ENCODE data around the gene PLS1. TPM values are rescaled to one million over a fixed set of nuclear protein-coding genes. Genes with fewer than 3 reads are reported as not detected.

Gene PLS1
- total RNA-seq, 1 donor from 2014 or later = 0.53 TPM

GRCh38 chr3:142625153-142625440 is 28.9 kb downstream of the PLS1 start:
- intact Hi-C loops (cut with DNase I) = no loop called here

DNA sequence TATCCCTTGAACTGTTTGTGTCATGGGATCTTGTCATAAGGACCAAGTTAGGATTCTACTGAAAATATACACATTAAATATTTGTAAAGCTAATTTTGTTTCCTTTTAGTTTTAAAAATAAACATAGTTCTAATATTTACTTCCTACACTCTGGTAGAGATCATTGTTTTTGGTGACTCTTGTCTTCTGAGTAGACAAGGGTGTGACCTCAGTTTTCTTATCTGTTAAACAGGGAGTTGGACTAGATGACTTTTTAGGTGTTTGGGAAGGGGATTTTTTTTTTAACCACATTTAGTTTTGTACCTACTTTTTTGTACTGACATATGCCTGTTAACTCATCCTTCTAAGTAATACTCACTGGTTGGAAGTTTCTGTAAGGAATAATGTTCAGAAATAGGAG is 30.8 kb downstream of the PLS1 start:
- intact Hi-C loops (cut with DNase I) = no loop called here
- DNase-seq (ENCODE audit: low spot score) (no peak), ATAC-seq (no peak)

More at GRCh38 chr3:142625153-142625440, 28.9 kb downstream of the PLS1 start:
- ATAC-seq (no peak), DNase-seq (ENCODE audit: low spot score) (no peak)

DNA sequence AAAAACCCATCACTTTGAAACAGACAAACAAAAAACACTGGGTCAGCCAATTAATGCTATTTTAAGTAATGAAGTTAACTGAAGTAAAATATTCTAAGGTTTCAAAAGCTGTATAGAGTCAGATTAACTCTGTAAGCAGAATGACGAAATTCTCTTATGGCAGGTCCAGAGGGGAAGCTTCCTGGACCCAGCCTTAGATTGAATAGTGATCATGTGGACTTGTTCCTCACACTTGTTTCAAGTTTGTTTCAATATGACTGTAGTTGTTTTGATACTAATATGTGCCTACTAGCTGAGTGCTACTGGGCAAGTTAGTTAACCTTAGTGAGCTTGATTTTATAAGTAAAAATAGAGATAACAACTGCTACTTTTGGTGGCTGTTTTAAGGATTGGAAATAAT is 32.6 kb downstream of the PLS1 start:
- DNase-seq (ENCODE audit: low spot score) = no peak
- intact Hi-C loops (cut with DNase I) = no loop called here
- ATAC-seq = peak; percentile 50

- ATAC-seq = no peak
- no peak for DNase-seq (ENCODE audit: low spot score)
- intact Hi-C loops (cut with DNase I) = no loop called here
Observed at GRCh38 chr3:142633073-142633472, 36.9 kb downstream of the PLS1 start.

DNA sequence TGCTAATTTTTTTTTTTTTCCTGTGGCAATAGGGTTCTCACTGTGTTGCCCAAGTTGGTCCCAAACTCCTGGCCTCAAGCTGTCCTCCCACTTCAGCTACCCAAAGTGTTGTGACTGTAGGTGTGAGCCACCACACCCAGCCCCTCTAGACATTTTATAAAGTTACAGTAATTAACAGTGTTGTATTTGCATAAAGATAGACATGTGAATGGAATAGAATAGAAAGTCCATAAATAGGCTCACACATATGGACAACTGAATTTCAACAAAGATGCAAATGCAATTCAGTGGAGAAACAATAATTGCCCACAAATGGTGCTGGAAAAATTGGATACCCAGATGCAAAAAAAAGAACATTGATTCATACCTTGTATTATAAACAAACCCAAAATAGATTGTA is 39.9 kb downstream of the PLS1 start:
- intact Hi-C loops (cut with DNase I) = no loop called here
- no peak for ATAC-seq
- no peak for DNase-seq (ENCODE audit: low spot score)

DNA sequence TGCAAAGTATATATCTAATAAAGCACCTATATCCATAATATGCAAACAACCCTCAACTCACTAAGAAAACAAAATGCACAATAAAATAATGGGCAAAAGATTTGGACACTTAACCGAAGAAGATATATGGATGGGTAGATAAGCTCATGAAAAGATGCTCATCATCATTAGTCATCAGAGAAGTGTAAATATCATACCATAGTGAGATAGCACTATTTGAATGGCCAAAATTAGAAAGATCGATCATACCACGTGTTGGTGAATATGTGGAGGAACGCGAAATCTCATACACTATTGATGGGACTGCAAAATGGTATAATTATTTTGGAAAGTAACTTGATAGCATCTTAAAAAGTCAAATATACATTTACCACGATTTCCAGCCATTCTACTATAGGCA is 40.5 kb downstream of the PLS1 start:
- DNase-seq (ENCODE audit: low spot score) = no peak
- intact Hi-C loops (cut with DNase I) = no loop called here
- no peak for ATAC-seq

- ATAC-seq (no peak), DNase-seq (ENCODE audit: low spot score) (no peak)
- intact Hi-C loops (cut with DNase I) = no loop called here
Observed at GRCh38 chr3:142638291-142638690, 42.1 kb downstream of the PLS1 start.

DNA sequence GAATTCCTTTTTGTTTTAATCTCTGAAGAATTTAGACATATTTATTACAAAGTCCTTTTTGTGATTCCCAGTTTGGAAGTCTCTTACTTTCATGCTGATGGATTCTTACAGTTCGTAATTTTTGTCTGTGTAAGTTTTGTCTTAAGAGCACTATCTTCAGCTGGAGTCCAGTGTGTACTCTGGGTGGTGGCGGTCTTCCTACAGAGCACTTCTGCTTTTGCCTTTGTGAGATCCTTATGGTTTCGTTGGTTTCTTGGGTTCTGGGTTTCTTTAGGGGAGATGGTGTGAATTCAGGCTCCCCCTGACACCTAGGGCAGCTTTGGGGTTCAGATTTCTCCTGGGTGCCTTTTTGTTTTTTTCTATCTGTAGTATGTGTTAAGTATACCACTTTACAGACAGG is 45.3 kb downstream of the PLS1 start:
- ATAC-seq (no peak), DNase-seq (ENCODE audit: low spot score) (no peak)
- intact Hi-C loops (cut with DNase I) = no loop called here

- DNase-seq (ENCODE audit: low spot score) = no peak
- intact Hi-C loops (cut with DNase I) = no loop called here
- ATAC-seq = no peak
Observed at GRCh38 chr3:142642956-142643355, 46.8 kb downstream of the PLS1 start.

DNA sequence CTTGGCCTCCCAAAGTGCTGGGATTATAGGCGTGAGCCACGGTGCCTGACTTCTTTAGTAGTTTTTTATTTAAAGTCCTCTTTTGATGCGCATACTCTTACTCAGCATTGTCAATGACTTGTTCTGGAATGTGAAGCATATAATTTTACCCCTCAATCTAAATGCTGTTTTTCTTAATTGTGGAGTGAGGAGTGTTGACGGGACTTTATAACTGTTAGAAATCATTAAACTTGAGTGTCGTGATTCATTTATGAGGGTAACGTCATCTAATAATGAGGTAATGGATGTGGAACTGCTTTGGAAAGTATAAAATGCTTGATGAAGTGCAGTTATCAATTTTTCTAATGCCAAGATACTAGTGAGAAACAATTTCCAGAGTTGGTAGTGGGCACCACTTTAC is 48.3 kb downstream of the PLS1 start:
- intact Hi-C loops (cut with DNase I) = no loop called here
- no peak for ATAC-seq
- DNase-seq (ENCODE audit: low spot score) = no peak

DNA sequence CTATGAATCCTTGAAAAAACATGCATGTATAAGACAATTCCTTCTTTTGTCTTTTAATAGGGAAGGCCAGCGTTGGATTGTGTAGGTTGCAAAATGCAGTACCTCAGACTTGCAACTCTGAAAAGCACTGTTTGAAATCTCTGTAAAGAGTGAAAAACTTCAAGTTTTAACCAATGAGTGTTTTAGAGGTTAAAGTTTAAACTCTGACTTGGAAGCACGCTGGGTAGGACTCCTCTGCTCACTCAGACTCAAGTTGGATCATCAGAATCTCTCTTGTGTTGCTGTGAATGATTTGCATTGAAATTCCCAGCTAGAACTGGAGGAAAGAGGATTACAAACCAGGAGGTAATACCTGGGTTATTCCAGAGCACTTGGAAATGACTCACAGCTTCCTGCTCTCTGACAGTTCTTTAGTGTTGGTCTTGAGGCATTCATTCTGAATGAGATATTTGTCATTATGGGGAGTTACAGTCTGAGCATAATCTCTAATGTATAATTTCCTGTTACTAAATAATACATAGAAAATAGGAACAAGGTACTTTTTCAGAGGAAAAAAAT is 49.1 kb downstream of the PLS1 start:
- ATAC-seq (no peak), DNase-seq (ENCODE audit: low spot score) (no peak)
- intact Hi-C loops (cut with DNase I) = no loop called here

DNA sequence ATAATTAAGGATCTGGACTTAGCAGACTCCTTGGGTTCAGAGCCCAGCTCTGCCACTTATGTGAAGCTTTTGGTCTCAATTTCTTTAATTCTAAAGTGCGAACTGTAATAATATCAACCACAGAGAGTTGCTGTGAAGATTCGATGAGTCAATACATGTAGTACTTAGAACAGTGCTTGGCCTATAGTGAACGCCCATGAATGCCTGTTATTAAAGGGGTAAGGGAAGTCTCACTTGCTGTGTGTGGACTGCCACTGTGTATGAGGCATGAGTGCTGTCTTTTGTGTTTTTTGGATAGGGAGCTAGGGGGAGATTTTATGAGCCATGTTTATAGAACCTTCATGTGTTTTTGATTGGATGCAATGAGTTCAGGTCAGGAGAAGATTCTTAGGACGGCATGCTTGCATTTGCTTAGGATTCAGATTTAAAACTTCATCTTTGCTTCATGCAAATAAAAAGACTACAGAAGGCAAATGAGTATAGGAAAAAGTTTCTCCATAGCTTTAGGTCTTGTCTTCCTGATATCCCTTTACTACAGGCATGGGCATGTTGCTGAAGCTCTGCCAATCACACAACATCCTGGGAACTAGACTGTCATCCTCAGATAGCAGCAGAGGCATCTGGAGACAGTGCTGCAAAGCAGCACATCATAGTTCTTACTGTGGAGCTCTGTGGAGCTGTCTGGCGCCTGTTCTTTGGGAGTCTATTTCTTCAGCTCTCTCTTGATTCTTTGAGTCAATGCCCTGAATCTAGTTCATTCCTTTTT is 50.0 kb downstream of the PLS1 start:
- intact Hi-C loops (cut with DNase I) = no loop called here

GRCh38 chr3:142647856-142648255 is 51.7 kb downstream of the PLS1 start:
- DNase-seq (ENCODE audit: low spot score) (no peak), ATAC-seq (no peak)
- intact Hi-C loops (cut with DNase I) = no loop called here

More for the DNA sequence above, 50.0 kb downstream of the PLS1 start:
- ATAC-seq = no peak
- no peak for DNase-seq (ENCODE audit: low spot score)

DNA sequence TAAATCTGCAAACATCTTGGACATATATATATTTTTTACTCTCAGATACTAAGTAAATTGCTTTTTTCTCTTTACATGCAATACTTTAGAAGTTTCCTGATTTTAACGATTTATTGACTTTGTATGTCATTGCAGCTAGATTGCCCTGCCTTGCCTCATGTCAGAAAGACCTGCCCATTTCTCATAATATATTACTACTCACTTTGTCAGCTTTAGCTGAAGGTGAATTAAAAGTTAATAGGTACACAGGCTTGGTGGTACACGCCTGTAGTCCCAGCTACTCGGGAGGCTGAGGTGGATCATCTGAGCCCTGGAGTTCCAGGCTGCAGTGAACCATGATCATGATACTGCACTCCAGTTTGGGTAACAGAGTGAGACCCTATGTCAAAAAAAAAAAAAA is 52.8 kb downstream of the PLS1 start:
- no peak for ATAC-seq
- intact Hi-C loops (cut with DNase I) = no loop called here
- no peak for DNase-seq (ENCODE audit: low spot score)

GRCh38 chr3:142650001-142650693 is 54.0 kb downstream of the PLS1 start:
- intact Hi-C loops (cut with DNase I) = no loop called here

GRCh38 chr3:142651711-142652110 is 55.5 kb downstream of the PLS1 start:
- intact Hi-C loops (cut with DNase I) = no loop called here
- no peak for ATAC-seq
- no peak for DNase-seq (ENCODE audit: low spot score)

More at GRCh38 chr3:142650001-142650693, 54.0 kb downstream of the PLS1 start:
- peak; percentile 45 for ATAC-seq
- no peak for DNase-seq (ENCODE audit: low spot score)

- DNase-seq (ENCODE audit: low spot score) = no peak
- no peak for ATAC-seq
- intact Hi-C loops (cut with DNase I) = no loop called here
Observed at GRCh38 chr3:142652826-142653292, 56.7 kb downstream of the PLS1 start.

GRCh38 chr3:142656575-142656974 is 60.4 kb downstream of the PLS1 start:
- intact Hi-C loops (cut with DNase I) = no loop called here
- DNase-seq (ENCODE audit: low spot score) = no peak
- ATAC-seq = no peak

DNA sequence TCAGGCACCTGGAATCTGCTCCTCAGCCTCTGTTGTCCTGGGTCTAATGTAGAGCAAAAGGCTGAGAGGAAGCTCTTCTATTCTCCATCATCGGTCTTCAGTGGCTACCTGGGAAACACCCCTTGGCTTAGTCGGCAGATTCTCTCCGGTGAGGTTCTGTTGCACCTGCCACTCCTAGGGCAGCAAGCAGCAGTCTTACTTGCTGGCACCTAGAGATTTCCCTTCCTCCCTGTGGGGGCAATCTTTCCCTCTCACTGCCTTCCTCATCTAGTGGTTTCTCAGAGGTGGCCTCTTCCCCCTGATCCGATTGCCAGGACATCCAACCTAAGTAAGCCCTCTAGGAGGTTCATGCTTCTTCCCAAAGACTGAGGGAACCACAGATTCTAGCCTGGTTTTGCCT is 60.8 kb downstream of the PLS1 start:
- ATAC-seq = no peak
- no peak for DNase-seq (ENCODE audit: low spot score)
- intact Hi-C loops (cut with DNase I) = no loop called here

DNA sequence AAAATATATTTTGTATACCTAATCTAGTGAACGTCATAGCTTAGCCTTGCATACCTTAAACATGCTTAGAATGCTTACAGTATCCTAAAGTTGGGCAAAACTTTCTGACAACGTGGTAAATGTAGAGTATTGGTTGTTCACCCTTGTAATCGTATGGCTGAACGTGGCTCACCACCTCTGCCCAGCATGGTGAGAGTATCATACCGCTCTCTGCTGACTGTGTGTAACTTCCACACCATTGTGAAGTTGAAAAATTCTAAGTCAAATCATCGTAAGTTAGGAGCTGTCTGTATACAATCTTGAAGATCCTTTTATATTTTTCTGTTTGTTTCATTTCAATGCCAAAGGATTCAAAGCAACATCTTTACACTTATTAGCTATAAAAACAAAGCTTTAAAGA is 64.2 kb downstream of the PLS1 start:
- no peak for DNase-seq (ENCODE audit: low spot score)
- ATAC-seq = no peak
- intact Hi-C loops (cut with DNase I) = no loop called here
